Activated CD8-positive, alpha-beta T cell treated with anti-CD3 and anti-CD28 coated beads for 36 hours (primary cell): ENCODE data around the gene PRSS33. TPM values are rescaled to one million over a fixed set of nuclear protein-coding genes. Genes with fewer than 3 reads are reported as not detected.

ENCODE experiments used
- ATAC-seq: fragments of 200-7000 bp; cut with Tn5 transposase; one replicate; pipeline ENCODE4 v1.10.0; 2021; ENCODE audit warnings: mild to moderate bottlenecking, moderate library complexity
- CTCF ChIA-PET: fragments of 350-600 bp; sonication (Branson Sonifier 250); formaldehyde crosslinking; loops from one replicate; lab custom pipeline; 2021; ENCODE audit warnings: antibody characterized with exemption; lab: Charles Lee
- POLR2A ChIA-PET: fragments of 350-600 bp; sonication (Branson Sonifier 250); formaldehyde crosslinking; loops from one replicate; lab custom pipeline; 2021; ENCODE audit warnings: antibody characterized with exemption; lab: Charles Lee
- DNase-seq: peaks from one replicate; pipeline ENCODE4 v3.0.0-alpha.2; 2020
- H3K27ac Mint-ChIP-seq: one replicate; pipeline ENCODE4 v1.8.0; 2021; ENCODE audit warnings: mild to moderate bottlenecking, mixed read lengths
- H3K27me3 Mint-ChIP-seq: one replicate; pipeline ENCODE4 v1.8.0; 2021; ENCODE audit warnings: mixed read lengths
- H3K36me3 Mint-ChIP-seq: one replicate; pipeline ENCODE4 v1.8.0; 2021; ENCODE audit warnings: low read depth, mixed read lengths
- H3K4me1 Mint-ChIP-seq: one replicate; pipeline ENCODE4 v1.8.0; 2021; ENCODE audit warnings: low read depth, mixed read lengths
- H3K4me3 Mint-ChIP-seq: one replicate; pipeline ENCODE4 v1.8.0; 2021; ENCODE audit warnings: mild to moderate bottlenecking, moderate library complexity, mixed read lengths
- H3K9me3 Mint-ChIP-seq: one replicate; pipeline ENCODE4 v1.8.0; 2021; ENCODE audit warnings: mixed read lengths
- CTCF ChIP-seq: fragments of 200-600 bp; IDR thresholded peaks from one replicate; pipeline ENCODE4 v1.8.0; 2022; ENCODE audit warnings: antibody characterized with exemption, mild to moderate bottlenecking
- intact Hi-C: fragments of 100-400 bp; cut with micrococcal nuclease; formaldehyde crosslinking; loops from one replicate; pipeline ENCODE4 v1.10.0; 2022
- total RNA-seq, 2 experiments: library from RNA; stranded (reverse); gene quantifications; one replicate each; pipeline ENCODE4 v1.2.3, GENCODE V29; 2021

The PRSS33 gene
- total RNA-seq, 2 experiments from 2014 or later: 0.29 TPM; not detected in 1

- ChIA-PET POLR2A (interaction anchor here (0.7 to 5.5 kb wide), 17 partner anchors 9 to 599 kb away, joined by 3 to 80 read pairs (median 3); partner anchors contain the start of genes ELOB and KCTD5), CTCF (interaction anchor here (0.6 to 0.8 kb wide), 2 partner anchors 87 to 102 kb away, joined by 3 read pairs; no protein-coding TSS in a partner anchor)
- Mint-ChIP-seq H3K4me3 (peak within 1 kb of the TSS; percentile 99), H3K36me3 (peaks cover 51% of the 10 kb centered on the region), H3K27me3 (no peaks in the 10 kb centered on the region), H3K4me1 (peaks cover 41% of the 10 kb centered on the region), H3K9me3 (peaks cover 1% of the 10 kb centered on the region), H3K27ac (peak within 1 kb of the TSS; percentile 99)
- ATAC-seq (peak; percentile 90), DNase-seq (peak; percentile 97)
- no peak for TF ChIP-seq CTCF
- intact Hi-C loops: no loop called here
Measured at GRCh38 chr16:2752035-2752849, 35.1 kb downstream of the PRSS33 start, which contains the start of gene SRRM2. Gene SRRM2 (plus strand): TSS chr16:2752638. CDS start chr16:2756365, 3,727 bp downstream.

- H3K36me3 Mint-ChIP-seq: peaks cover 44% of the 10 kb centered on the region
- H3K27me3 Mint-ChIP-seq: no peaks in the 10 kb centered on the region
- DNase-seq (no peak), ATAC-seq (no peak)
- H3K27ac Mint-ChIP-seq: peak overlapping the region; percentile 99
- intact Hi-C loops: no loop called here
- H3K4me1 Mint-ChIP-seq: peaks cover 35% of the 10 kb centered on the region
- peak overlapping the region; percentile 99 for H3K4me3 Mint-ChIP-seq
- ChIA-PET CTCF (interaction anchor here (0.6 kb wide), 1 partner anchor 103 kb away, joined by 3 read pairs; no protein-coding TSS in a partner anchor), POLR2A (interaction anchor here (0.7 to 5.5 kb wide), 11 partner anchors 9 to 598 kb away, joined by 3 to 80 read pairs (median 3); partner anchors contain the start of genes ELOB and KCTD5)
- no peak for TF ChIP-seq CTCF
- peaks cover 1% of the 10 kb centered on the region for H3K9me3 Mint-ChIP-seq
Measured at GRCh38 chr16:2751577-2752034, 35.8 kb downstream of the PRSS33 start.

- no peak overlapping the region for H3K4me3 Mint-ChIP-seq
- DNase-seq (no peak), ATAC-seq (no peak)
- H3K36me3 Mint-ChIP-seq: peaks cover 30% of the 10 kb centered on the region
- peaks cover 1% of the 10 kb centered on the region for H3K9me3 Mint-ChIP-seq
- no peak overlapping the region for H3K27ac Mint-ChIP-seq
- CTCF ChIA-PET: no interaction called here
- no peaks in the 10 kb centered on the region for H3K27me3 Mint-ChIP-seq
- intact Hi-C loops: no loop called here
- POLR2A ChIA-PET: no interaction called here
- TF ChIP-seq CTCF: no peak
- peaks cover 21% of the 10 kb centered on the region for H3K4me1 Mint-ChIP-seq
Measured at GRCh38 chr16:2749936-2750335, 37.4 kb downstream of the PRSS33 start.

- Mint-ChIP-seq H3K9me3 (peaks cover 1% of the 10 kb centered on the region), H3K27ac (no peak overlapping the region), H3K4me3 (no peak overlapping the region), H3K4me1 (peaks cover 16% of the 10 kb centered on the region), H3K27me3 (no peaks in the 10 kb centered on the region), H3K36me3 (peaks cover 26% of the 10 kb centered on the region)
- no peak for TF ChIP-seq CTCF
- ChIA-PET POLR2A (no interaction called here), CTCF (no interaction called here)
- ATAC-seq: no peak
- intact Hi-C loops: no loop called here
- no peak for DNase-seq
Measured at GRCh38 chr16:2749476-2749875, 37.9 kb downstream of the PRSS33 start.
